ENCODE results near the gene MRPS6. TPM values are rescaled to one million over a fixed set of nuclear protein-coding genes. Genes with fewer than 3 reads are reported as not detected.

MRPS6 gene
- polyA plus RNA-seq, 1 donor (not counting 4 experiments of a cell fraction or from before 2014, with no cell fraction given): 41.5 TPM

DNA sequence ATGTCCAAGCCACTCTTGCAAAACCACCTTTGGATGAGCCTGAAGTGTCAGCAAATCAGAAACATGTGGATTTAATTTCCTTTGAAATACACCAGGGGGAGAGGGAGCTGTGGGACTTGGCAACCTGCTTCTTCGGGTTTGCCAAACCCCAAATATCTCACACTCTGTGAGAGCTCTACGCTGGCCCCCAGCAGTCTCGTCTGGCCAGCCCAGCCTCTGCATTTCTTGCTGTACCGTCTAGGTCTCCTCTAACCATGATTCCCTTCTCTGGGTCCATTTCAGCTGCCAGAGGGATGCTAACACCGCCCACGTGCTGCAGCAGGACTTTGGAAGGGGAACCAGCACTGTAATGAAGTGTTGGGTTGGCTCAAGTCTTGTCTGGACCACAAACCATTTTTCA is 114.6 kb downstream of the MRPS6 start:
- TF ChIP-seq, protein P1, sequence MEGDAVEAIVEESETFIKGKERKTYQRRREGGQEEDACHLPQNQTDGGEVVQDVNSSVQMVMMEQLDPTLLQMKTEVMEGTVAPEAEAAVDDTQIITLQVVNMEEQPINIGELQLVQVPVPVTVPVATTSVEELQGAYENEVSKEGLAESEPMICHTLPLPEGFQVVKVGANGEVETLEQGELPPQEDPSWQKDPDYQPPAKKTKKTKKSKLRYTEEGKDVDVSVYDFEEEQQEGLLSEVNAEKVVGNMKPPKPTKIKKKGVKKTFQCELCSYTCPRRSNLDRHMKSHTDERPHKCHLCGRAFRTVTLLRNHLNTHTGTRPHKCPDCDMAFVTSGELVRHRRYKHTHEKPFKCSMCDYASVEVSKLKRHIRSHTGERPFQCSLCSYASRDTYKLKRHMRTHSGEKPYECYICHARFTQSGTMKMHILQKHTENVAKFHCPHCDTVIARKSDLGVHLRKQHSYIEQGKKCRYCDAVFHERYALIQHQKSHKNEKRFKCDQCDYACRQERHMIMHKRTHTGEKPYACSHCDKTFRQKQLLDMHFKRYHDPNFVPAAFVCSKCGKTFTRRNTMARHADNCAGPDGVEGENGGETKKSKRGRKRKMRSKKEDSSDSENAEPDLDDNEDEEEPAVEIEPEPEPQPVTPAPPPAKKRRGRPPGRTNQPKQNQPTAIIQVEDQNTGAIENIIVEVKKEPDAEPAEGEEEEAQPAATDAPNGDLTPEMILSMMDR (optimal IDR thresholded peaks at IDR 0.05 in 1 of 3, IDR thresholded peaks at IDR 0.05 in 1 of 3, conservative IDR thresholded peaks at IDR 0.05 in 1 of 3; ENCODE audit: extremely low read depth in 1 of 3, insufficient read depth in 2 of 3, low read length in 3 of 3): no peak
- no peak for TF ChIP-seq EZH2 (IDR thresholded peaks at IDR 0.05; ENCODE audit: low read length)
- no peaks in the 10 kb centered on the region for H3K27me3 ChIP-seq (ENCODE audit: control insufficient read depth, extremely low read depth, insufficient read depth, low read length)
- H3K9me1 ChIP-seq (ENCODE audit: control insufficient read depth, extremely low read depth, insufficient read depth, low read length): no peaks in the 10 kb centered on the region
- H3K36me3 ChIP-seq (ENCODE audit: control insufficient read depth in 2 of 2, extremely low read depth in 1 of 2, insufficient read depth in 2 of 2, low read length in 2 of 2): no peaks in the 10 kb centered on the region
- H3K4me1 ChIP-seq (ENCODE audit: control insufficient read depth, extremely low read depth, insufficient read depth, low read length): no peaks in the 10 kb centered on the region
- H3K4me3 ChIP-seq (ENCODE audit: control insufficient read depth in 2 of 3, extremely low read depth in 1 of 3, insufficient read depth in 2 of 3, low read depth in 1 of 3, low read length in 3 of 3): no peak overlapping the region
- H4K20me1 ChIP-seq (ENCODE audit: control insufficient read depth, extremely low read depth, insufficient read depth, low read length): no peaks in the 10 kb centered on the region
- DNase-seq (ENCODE audit: low read depth, low spot score): no peak
- FAIRE-seq: no peak
- no peak overlapping the region for H3K9ac ChIP-seq (ENCODE audit: control insufficient read depth, extremely low read depth, insufficient read depth, low read length)
- no peaks in the 10 kb centered on the region for H3K9me3 ChIP-seq (ENCODE audit: control insufficient read depth, low read depth, low read length)
- dilution Hi-C loops (cut with MboI; ENCODE audit: extremely low pct_ligation_motif_present, low sequenced_read_pairs): no loop called here
- H2AFZ ChIP-seq (ENCODE audit: control insufficient read depth, low read length): no peak overlapping the region
- H3K79me2 ChIP-seq (ENCODE audit: control insufficient read depth, insufficient read depth, low read length): no peaks in the 10 kb centered on the region
- H3K27ac ChIP-seq (ENCODE audit: control insufficient read depth, insufficient read depth, low read length): no peak overlapping the region
- no peak overlapping the region for H3K4me2 ChIP-seq (ENCODE audit: control insufficient read depth, extremely low read depth, insufficient read depth, low read depth, low read length)

DNA sequence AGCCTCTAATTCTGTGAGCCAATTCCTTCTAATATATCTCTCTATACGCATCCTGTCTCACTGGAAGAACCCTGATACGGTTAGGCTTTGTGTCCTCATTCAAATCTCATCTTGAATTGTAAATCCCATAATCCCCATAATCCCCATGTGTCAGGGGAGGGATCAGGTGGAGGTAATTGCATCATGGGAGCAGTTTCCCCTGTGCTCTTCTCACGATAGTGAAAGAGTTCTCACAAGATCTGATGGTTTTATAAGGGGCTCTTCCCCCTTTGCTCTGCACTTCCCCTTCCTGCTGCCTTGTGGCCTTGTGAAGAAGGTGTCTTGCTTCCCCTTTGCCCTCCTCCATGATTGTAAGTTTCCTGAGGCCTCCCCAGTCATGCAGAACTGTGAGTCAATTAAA is 116.1 kb downstream of the MRPS6 start:
- Histone ChIP-seq H3K9me1 (ENCODE audit: control insufficient read depth, extremely low read depth, insufficient read depth, low read length) (no peaks in the 10 kb centered on the region), H3K27me3 (ENCODE audit: control insufficient read depth, extremely low read depth, insufficient read depth, low read length) (no peaks in the 10 kb centered on the region), H3K79me2 (ENCODE audit: control insufficient read depth, insufficient read depth, low read length) (no peaks in the 10 kb centered on the region), H3K4me1 (ENCODE audit: control insufficient read depth, extremely low read depth, insufficient read depth, low read length) (no peaks in the 10 kb centered on the region), H3K4me2 (ENCODE audit: control insufficient read depth, extremely low read depth, insufficient read depth, low read depth, low read length) (no peak overlapping the region), H4K20me1 (ENCODE audit: control insufficient read depth, extremely low read depth, insufficient read depth, low read length) (no peaks in the 10 kb centered on the region), H3K36me3 (ENCODE audit: control insufficient read depth in 2 of 2, extremely low read depth in 1 of 2, insufficient read depth in 2 of 2, low read length in 2 of 2) (no peaks in the 10 kb centered on the region), H2AFZ (ENCODE audit: control insufficient read depth, low read length) (no peak overlapping the region), H3K27ac (ENCODE audit: control insufficient read depth, insufficient read depth, low read length) (no peak overlapping the region), H3K4me3 (ENCODE audit: control insufficient read depth in 2 of 3, extremely low read depth in 1 of 3, insufficient read depth in 2 of 3, low read depth in 1 of 3, low read length in 3 of 3) (no peak overlapping the region), H3K9me3 (ENCODE audit: control insufficient read depth, low read depth, low read length) (no peaks in the 10 kb centered on the region), H3K9ac (ENCODE audit: control insufficient read depth, extremely low read depth, insufficient read depth, low read length) (no peak overlapping the region)
- DNase-seq (ENCODE audit: low read depth, low spot score) (no peak), FAIRE-seq (no peak)
- TF ChIP-seq, protein P1 (optimal IDR thresholded peaks at IDR 0.05 in 1 of 3, IDR thresholded peaks at IDR 0.05 in 1 of 3, conservative IDR thresholded peaks at IDR 0.05 in 1 of 3; ENCODE audit: extremely low read depth in 1 of 3, insufficient read depth in 2 of 3, low read length in 3 of 3): no peak
- TF ChIP-seq EZH2 (IDR thresholded peaks at IDR 0.05; ENCODE audit: low read length): no peak
- dilution Hi-C loops (cut with MboI; ENCODE audit: extremely low pct_ligation_motif_present, low sequenced_read_pairs): no loop called here

Measured in keratinocyte (primary cell).